Measurements from ENCODE around the gene NECTIN4. TPM values are rescaled to one million over a fixed set of nuclear protein-coding genes. Genes with fewer than 3 reads are reported as not detected.

Gene NECTIN4
- total RNA-seq, 1 donor from 2014 or later = 0.13 TPM

- peaks cover 8% of the 10 kb centered on the region for H3K4me1 Mint-ChIP-seq (ENCODE audit: unreplicated experiment)
- no peak for DNase-seq (ENCODE audit: low spot score)
- H3K36me3 Mint-ChIP-seq (ENCODE audit: low read depth, unreplicated experiment) = peaks cover 3% of the 10 kb centered on the region
- H3K27me3 Mint-ChIP-seq (ENCODE audit: unreplicated experiment) = peaks cover 10% of the 10 kb centered on the region
- H3K4me3 Mint-ChIP-seq (ENCODE audit: unreplicated experiment) = no peak overlapping the region
- no peak for TF ChIP-seq CTCF (IDR thresholded peaks at IDR 0.05; ENCODE audit: unreplicated experiment)
- H3K9me3 Mint-ChIP-seq (ENCODE audit: unreplicated experiment) = no peaks in the 10 kb centered on the region
- H3K27ac Mint-ChIP-seq (ENCODE audit: unreplicated experiment) = no peak overlapping the region
These were observed 15.8 kb downstream of the NECTIN4 start for GRCh38 chr1:161073474-161074121.

GRCh38 chr1:161072751-161073449 lies 16.5 kb downstream of the NECTIN4 start:
- DNase-seq (ENCODE audit: low spot score) = no peak
- TF ChIP-seq CTCF (IDR thresholded peaks at IDR 0.05; ENCODE audit: unreplicated experiment) = no peak
- H3K4me1 Mint-ChIP-seq (ENCODE audit: unreplicated experiment) = peaks cover 15% of the 10 kb centered on the region
- peaks cover 3% of the 10 kb centered on the region for H3K36me3 Mint-ChIP-seq (ENCODE audit: low read depth, unreplicated experiment)
- H3K27ac Mint-ChIP-seq (ENCODE audit: unreplicated experiment) = no peak overlapping the region
- no peaks in the 10 kb centered on the region for H3K9me3 Mint-ChIP-seq (ENCODE audit: unreplicated experiment)
- no peak overlapping the region for H3K4me3 Mint-ChIP-seq (ENCODE audit: unreplicated experiment)
- H3K27me3 Mint-ChIP-seq (ENCODE audit: unreplicated experiment) = peaks cover 10% of the 10 kb centered on the region

- no peak overlapping the region for H3K27ac Mint-ChIP-seq (ENCODE audit: unreplicated experiment)
- peaks cover 12% of the 10 kb centered on the region for H3K27me3 Mint-ChIP-seq (ENCODE audit: unreplicated experiment)
- TF ChIP-seq CTCF (IDR thresholded peaks at IDR 0.05; ENCODE audit: unreplicated experiment) = peak; percentile 67
- H3K36me3 Mint-ChIP-seq (ENCODE audit: low read depth, unreplicated experiment) = peaks cover 3% of the 10 kb centered on the region
- peak; percentile 61 for DNase-seq (ENCODE audit: low spot score)
- H3K9me3 Mint-ChIP-seq (ENCODE audit: unreplicated experiment) = no peaks in the 10 kb centered on the region
- H3K4me3 Mint-ChIP-seq (ENCODE audit: unreplicated experiment) = peak overlapping the region; percentile 42
- peaks cover 16% of the 10 kb centered on the region for H3K4me1 Mint-ChIP-seq (ENCODE audit: unreplicated experiment)
These were observed 17.4 kb downstream of the NECTIN4 start for GRCh38 chr1:161071886-161072371.

- peaks cover 16% of the 10 kb centered on the region for H3K4me1 Mint-ChIP-seq (ENCODE audit: unreplicated experiment)
- H3K27me3 Mint-ChIP-seq (ENCODE audit: unreplicated experiment) = peaks cover 12% of the 10 kb centered on the region
- no peaks in the 10 kb centered on the region for H3K9me3 Mint-ChIP-seq (ENCODE audit: unreplicated experiment)
- no peak for TF ChIP-seq CTCF (IDR thresholded peaks at IDR 0.05; ENCODE audit: unreplicated experiment)
- no peak overlapping the region for H3K27ac Mint-ChIP-seq (ENCODE audit: unreplicated experiment)
- H3K36me3 Mint-ChIP-seq (ENCODE audit: low read depth, unreplicated experiment) = peaks cover 3% of the 10 kb centered on the region
- DNase-seq (ENCODE audit: low spot score) = no peak
- H3K4me3 Mint-ChIP-seq (ENCODE audit: unreplicated experiment) = no peak overlapping the region
These were observed 18.6 kb downstream of the NECTIN4 start for GRCh38 chr1:161070761-161071160.

GRCh38 chr1:161069731-161070270 lies 19.6 kb downstream of the NECTIN4 start, which contains the start of gene ARHGAP30:
ARHGAP30 (minus strand) TSS chr1:161069891; CDS start chr1:161069624, 267 bp downstream.
- DNase-seq (ENCODE audit: low spot score) = no peak
- no peak within 1 kb of the TSS for H3K27ac Mint-ChIP-seq (ENCODE audit: unreplicated experiment)

More at GRCh38 chr1:161069731-161070270, 19.6 kb downstream of the NECTIN4 start, which contains the start of gene ARHGAP30:
- Mint-ChIP-seq H3K36me3 (ENCODE audit: low read depth, unreplicated experiment) (peaks cover 3% of the 10 kb centered on the region), H3K4me3 (ENCODE audit: unreplicated experiment) (no peak within 1 kb of the TSS), H3K27me3 (ENCODE audit: unreplicated experiment) (peaks cover 10% of the 10 kb centered on the region), H3K4me1 (ENCODE audit: unreplicated experiment) (peaks cover 16% of the 10 kb centered on the region), H3K9me3 (ENCODE audit: unreplicated experiment) (no peaks in the 10 kb centered on the region)
- no peak for TF ChIP-seq CTCF (IDR thresholded peaks at IDR 0.05; ENCODE audit: unreplicated experiment)
